Right lung (tissue), 5 donors: Measurements from ENCODE around the gene ROBO1. TPM values are rescaled to one million over a fixed set of nuclear protein-coding genes. Genes with fewer than 3 reads are reported as not detected.

Source experiments
- DNase-seq, 2 donors: peaks; one replicate each; pipeline ENCODE4 v3.0.0-alpha.2; 2013
- polyA plus RNA-seq, 5 donors: library from polyadenylated mRNA; unstranded; fragments of 120-200 nt; gene quantifications; one replicate each; pipeline versions ENCODE4 v1.2.1 to v1.2.3, GENCODE V29; 2013; ENCODE audit warnings: inconsistent platforms in 1 of 5, low replicate concordance in 1 of 5; ENCODE audit not compliant: insufficient read length in 5 of 5, insufficient read depth in 1 of 5

Gene ROBO1
- polyA plus RNA-seq, 5 donors = 63.3 to 139 (median 102) TPM

DNA sequence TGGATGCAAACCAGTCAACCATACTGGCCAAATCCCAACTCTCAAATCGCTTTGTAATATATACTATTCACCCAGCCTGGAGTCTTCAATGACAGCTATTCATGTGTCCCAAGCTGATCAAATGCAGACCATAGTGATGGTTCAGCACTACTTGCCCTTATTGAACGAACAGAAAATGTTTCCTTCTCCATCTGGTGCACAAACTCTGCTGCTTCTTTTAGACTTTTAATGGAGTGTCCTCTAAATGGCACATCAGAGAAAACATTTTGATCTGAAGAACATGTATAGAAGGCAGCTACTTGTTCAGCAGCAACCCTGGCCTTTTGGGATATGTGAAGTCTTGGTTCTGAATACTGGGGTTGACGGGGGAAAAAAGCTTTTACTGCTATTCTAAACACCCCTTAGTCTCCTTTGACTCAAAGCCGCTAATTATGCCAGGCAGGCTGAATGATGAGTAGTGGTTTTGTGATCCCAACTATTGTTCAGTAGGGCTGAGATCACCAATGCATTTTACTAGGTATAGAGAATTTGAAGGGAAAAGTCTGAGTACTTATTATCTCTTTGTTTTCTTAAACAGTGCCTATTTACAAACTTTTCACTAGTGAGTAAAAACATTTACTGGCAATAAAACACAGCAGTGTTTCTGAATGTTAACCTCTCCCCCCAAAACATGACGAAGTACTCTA lies 781.2 kb downstream of the ROBO1 start:
- peak; percentile 75 to 81 for DNase-seq

DNA sequence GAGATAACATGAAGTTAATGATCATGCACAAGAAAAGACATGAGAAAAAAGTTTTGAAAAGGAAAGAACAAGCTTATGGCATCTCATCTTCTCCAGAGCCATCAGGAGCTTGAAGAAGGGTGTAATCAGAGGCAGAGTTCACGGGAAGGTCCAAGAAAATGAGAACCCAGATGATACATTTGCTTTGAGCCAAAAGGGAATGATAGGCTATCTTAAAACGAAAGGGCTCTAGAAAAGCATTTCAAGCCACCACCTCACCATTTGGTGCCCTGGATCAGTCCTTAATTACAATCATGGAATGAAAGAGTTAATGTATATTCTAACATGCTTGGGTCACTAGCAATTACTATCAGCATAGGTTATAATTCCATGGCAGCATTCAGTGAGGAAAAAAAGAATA lies 781.8 kb downstream of the ROBO1 start:
- peak; percentile 31 to 36 for DNase-seq

DNA sequence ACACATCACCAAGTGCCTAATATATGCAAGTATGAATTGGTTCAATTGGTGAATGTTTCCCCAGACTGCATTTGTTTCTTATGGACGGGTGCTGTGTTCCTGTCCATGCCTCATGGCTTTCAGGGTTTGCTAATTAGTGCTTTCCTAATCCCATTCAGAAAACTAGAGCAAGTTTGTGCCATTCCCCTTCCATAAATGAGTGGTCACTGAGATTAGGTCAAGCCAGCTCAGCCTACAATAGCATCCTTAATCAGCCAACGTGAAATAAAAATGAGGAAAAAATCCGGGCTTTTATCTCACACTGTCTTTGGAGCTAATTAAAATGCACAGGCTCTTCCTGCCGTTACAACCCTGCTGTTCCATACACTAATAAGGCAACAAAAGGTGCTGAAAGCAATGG lies 788.8 kb downstream of the ROBO1 start:
- no peak for DNase-seq

DNA sequence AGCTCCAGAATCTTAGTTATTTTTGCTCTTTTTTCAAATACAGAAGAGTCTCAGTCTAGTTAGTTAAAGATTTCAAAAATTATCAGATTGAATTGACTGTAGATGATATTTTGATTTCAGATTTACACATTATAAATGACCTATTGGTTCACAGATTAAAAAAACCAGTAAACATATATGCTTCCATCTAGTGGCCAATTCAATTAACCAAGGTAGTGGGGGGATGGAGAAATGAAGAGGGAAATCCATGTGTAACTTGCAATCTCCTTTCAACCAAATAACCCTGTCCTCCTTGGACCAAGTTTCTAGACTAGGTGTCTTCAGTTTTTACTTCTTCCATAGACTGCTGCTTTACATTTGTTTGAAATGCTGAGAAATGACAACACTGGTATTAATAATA lies 789.8 kb downstream of the ROBO1 start:
- DNase-seq = no peak

DNA sequence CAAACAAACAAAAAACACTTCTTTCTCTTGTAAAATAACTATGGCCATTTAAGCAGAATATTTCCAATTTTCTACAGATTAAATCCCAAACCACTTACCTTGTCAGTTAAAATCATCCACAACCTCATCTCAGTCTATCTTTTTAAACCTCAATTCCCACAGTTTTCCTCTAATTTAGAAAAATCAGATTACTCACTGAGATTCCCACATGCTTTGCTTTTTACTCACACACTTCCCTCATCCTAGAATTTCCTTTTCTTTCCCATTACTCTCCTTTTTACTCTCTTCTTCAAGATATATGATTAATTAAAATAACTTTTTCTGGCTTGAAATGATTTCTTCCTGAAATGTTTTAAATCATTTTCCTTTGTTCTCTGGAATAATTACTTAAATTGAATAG lies 790.7 kb downstream of the ROBO1 start:
- no peak for DNase-seq

DNA sequence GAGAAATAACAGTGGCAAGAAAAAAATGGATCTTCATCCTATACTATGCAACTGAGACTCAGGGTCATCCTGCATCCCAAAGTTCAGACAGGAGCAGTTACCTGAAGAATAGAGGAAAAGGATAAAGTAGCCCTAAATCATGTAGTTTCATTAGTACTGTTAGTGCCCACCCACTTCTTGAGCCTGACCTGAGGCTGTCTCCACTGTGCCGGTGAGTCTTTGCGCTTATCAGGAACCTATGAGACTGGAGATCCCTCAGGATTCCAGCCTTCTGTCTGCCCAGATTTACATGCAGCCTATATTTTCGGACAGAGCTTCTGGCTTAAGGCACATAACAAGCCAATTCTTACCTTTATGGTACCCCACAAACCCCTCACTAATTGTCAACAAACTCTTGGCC lies 791.6 kb downstream of the ROBO1 start:
- DNase-seq = no peak

DNA sequence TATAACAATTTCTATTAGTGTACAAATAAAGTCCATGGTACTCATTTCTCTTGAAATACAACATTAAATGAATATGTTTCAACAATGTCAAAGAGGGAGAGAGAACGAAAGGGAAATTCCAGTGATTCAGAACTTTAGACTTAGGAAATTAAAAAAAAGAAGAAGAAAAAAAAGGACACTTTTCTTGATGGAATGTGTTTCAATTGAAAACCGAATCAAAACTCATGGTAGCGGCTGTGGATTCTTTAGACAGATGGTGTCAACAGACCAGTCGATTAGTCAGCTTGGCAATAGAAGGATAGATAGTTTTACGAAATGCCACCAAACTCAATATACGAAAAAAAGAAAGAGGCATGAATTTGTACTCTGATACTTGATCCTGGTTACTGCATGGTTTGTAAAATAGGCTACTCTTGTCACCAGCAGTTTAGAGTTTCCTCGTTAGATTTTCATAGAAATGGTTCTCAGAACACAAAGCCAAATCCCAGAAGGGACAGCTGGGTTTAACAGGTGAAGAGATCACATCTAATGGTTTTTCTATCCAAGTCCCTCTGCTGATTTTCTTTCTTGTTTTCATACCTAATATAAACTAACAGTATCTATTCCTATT lies 793.5 kb downstream of the ROBO1 start:
- DNase-seq = no peak

DNA sequence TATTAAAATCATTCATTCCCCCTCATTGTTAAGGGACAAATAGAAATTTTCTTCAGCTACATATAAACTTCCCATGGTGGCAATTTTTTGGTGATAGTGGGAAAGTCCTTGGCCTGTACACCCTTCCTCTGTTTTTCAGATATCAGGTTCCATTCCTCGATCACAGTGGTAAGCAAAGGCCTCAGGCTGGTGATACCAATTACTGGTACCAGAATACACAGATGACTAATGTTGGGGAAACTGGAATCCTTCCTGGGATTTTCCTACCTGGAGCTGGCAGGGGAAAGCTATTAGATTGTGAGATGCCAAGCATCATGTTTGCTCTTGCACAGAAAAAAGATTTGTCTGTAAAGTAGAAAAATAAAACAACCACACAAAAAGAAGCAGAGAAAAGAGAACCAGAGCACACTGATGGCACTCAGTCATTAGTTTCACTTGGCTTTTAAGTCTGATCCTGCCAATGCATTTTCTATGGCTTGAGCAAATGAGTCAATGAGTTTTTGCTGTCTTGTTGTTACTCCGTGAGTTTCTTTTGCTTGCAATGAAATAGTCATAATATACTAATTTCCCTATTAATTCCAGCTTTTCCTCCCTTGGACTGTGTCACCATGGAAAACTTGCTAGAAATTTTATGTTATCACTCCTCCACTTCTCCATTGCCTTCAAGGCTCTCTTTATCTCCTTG lies 795.0 kb downstream of the ROBO1 start:
- no peak for DNase-seq

DNA sequence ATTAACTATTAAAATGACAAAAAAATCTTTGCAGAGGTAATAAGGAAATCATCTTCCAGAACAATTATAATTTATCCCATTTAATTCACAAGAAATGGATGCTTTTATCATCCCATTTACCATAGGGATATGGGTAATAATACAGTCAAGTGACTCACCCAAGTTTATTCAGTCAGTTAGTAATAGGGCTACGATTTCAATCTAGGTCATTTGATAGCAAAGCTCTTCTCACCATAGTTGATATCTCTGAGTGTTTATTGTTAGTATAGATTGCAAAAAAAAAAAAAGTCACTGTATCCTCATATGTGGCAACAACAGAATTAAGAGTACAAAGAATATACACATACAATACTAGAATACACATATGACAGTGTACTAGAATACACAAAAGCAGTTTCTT lies 797.1 kb downstream of the ROBO1 start:
- no peak for DNase-seq

DNA sequence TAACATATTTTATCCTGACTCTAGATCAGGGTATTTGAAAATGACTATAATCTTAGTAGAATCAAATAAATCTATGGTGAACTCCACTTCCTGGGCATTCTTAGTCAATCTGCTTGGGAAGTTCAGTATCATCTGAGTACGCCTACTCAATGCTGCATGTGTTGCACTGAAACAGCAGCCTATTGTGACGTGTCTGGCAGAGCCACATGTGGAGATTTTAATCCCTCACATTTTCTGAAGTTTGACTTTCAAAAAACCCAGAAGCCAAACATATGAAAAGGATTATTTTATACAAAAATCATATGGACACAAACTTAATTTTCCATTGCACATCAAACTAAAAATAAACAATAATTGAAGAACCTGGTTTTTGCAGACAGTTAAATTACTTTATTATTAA lies 798.3 kb downstream of the ROBO1 start:
- no peak for DNase-seq

DNA sequence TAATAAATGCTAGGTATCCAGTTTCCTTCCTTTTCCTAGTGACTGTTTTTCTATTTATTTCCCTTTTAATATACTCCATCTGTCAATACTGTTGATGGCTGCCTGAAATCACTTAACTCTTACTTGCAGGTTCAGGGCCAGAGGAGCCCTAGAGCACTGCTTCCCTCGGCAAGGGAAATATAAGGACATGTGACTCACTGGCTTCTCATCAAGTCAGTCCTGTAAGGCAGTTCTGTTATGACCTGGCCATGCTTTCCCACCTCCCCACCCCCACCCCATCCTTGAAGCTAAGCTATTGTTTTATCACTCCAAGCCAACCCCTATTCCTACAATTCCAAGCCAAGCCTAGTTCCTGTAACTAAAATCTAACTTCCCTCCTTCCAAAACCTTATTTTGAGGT lies 800.7 kb downstream of the ROBO1 start:
- no peak for DNase-seq

DNA sequence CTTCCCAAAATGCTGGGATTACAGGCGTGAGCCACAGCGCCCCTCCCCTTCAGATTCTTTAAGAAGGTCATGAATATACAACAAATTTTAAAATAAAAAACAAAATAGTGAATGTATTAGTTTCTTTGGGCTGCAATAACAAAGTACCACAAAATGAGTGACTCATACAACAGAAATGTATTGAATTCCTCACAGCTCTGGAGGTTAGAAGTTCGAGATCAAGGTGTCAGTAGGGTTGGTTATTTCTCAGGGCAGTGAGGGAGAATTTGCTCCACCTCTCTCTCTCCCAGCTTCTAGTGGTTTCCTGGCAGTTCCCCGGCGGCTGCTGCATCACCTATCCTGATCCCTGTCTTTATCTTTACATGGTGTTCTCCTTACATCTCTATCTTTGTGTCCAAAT lies 804.0 kb downstream of the ROBO1 start:
- no peak for DNase-seq

DNA sequence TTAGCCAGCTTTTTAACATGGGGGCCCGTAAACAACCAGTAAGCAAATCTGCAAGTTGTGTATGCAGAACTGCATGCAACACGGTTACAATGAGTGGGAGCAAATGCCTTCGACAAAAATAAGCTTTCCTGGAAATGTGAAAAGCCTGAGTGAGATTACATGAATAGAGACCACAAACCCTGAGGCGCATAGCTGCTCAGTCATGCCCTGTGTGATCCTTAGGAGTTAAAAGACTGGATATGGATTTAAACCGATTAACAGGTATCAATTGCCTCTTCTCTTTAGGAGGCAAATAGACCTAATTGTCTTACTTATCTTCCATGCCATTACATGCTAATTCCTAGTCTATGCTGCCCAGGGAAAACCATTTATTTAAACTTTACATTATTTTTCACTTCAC lies 810.3 kb downstream of the ROBO1 start:
- DNase-seq = no peak

DNA sequence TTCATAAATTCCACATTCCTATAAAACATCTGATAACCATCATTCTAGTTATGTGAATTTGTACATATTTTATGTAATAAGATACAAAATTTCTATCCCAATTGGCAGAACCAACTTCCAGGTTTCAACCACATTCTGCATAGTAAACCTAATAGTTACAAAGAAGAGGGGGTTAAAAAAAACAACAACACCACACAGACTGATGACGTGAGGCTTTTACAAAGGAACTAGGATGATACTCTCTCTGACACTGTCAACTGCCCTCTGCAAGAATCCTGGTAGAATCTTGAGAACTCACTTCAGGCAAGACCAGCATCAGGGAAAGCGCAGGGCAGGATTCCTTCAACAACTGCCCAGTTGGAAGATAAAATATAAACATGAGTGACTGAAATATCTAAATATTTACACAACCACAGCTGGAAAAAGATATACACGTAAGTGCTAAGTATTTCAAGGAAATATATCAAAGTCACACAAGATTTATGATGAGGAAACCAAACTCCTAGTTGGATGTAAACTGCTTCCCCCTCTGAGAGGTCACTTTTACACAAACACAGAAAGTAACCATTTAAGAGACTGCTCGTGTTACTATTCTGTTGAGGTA lies 816.4 kb downstream of the ROBO1 start:
- peak; percentile 52 to 53 for DNase-seq

DNA sequence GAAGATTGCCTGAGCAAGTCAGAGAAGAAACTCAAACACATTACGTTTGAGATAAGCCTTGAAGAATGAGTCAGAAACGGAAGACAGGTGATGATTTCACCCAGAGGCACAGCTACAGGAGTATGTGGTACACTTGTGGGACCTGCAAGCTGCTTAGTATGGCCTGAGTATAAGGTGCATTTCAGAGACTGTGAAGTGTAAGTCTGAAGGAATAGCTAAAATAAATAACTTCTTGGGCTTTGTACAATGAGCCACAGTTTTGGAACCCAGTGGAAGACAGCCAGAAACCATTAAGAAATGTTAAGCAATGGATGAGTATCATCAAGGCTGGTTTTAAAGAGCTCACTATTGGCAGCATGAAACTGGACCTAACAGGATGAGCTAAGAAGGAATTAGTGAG lies 826.2 kb downstream of the ROBO1 start:
- DNase-seq = peak; percentile 8

DNA sequence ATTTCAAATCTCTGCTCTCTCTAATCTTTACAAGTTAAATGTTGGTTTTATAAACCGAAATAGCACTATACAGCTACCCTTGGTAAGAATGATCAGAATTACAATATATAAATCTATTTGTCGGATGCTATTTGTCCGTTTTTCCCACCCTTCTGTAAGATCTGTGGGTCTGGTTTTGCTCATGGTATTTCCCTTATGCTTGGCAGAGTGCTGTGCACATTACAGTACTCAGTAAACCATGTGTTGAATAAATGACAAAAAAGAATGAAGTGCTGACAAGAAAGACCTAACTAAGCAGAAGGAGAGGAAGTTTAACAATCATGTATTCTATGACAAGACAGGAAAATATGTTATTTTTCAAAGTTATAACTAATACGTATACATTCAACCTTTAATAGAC lies 827.2 kb downstream of the ROBO1 start:
- no peak for DNase-seq

DNA sequence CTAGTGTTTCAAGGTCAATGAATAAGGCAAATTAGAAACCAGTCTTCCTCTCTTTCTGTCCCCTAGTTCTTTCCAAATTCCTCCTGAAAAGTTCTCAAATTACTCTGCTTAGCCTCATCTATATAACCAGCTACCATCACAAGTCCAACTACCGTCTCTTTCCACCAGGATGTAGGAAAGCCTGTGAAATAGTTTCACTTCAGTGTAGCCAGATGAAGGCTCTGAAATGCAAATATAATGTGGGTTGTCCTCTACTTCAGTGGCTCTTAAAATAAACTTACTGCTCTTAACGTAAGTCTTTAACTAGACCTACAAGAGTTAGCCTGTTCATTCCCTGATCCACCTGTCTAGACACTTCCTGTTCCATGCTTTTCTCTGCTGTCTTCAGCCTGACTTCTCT lies 827.7 kb downstream of the ROBO1 start:
- no peak for DNase-seq

DNA sequence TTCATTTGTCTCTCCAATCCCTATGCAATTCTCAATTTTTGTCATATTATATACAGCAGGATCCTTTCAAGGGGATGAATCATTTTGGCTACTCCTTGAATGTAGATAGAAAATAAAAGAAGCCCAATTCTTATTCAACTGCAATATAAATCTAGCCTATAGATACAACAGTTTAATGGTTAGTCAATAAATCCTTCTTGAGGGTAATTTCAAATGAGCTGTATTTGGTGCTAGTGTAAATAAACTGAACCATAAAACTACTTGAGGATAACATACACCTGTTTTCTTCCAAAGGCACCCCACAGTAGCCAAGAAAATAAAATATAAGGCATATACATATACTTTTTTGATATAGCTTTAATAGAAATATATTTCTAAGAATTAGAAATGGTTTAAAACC lies 830.3 kb downstream of the ROBO1 start:
- no peak for DNase-seq

DNA sequence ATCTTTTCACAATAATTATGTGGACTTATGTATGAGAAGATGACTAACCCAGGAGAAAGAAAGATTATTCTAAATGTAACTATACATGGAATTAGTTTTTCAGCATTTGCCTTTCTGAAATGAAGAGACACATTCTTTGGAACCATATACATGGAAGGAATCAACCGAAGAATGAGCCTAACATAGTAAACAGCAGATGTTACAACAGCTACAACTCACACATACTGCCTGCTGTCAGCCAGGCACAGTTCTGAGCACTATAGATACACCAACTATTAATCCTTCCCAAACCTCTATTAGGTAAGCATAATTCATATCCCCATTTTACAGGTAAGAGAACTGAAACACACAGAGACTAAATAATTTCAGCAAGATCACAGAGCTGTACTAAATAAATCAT lies 840.0 kb downstream of the ROBO1 start:
- DNase-seq = no peak

DNA sequence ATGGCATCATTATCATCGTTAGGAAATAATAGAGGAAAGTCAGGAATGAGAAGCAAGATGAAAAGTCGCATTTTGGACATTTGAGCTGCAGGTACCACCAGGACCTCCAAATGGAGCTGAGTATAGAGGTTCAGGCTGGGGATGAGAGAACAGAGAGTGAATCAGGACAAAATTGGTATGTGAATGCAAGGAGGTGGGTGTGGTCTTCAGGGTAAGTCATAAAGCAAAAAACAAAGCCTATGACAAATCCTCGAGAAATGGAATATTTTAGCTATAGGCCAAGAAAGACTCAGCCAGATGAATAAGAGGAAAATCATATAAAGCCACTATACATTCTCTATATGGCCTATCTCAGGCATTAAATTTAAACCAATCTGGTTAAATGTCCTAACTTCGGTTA lies 841.3 kb downstream of the ROBO1 start:
- no peak for DNase-seq

DNA sequence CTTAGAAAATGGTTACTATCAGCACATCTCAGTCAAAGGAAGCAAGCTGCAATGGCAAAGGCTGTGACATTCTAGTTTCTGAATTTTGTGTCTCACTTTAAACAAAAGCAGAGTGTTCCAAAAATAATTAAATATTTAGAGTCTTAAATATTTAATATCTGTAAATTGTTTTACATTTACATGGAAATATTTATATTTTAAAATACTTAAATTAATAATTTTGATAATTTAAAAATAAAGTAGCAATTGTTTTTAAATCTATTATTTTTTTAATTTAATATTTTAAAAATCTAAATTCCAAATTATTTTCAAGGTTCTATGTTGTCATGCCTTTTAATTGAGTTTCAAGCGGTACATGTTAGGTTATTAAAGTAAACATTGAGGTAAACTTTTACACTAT lies 843.1 kb downstream of the ROBO1 start:
- no peak for DNase-seq

DNA sequence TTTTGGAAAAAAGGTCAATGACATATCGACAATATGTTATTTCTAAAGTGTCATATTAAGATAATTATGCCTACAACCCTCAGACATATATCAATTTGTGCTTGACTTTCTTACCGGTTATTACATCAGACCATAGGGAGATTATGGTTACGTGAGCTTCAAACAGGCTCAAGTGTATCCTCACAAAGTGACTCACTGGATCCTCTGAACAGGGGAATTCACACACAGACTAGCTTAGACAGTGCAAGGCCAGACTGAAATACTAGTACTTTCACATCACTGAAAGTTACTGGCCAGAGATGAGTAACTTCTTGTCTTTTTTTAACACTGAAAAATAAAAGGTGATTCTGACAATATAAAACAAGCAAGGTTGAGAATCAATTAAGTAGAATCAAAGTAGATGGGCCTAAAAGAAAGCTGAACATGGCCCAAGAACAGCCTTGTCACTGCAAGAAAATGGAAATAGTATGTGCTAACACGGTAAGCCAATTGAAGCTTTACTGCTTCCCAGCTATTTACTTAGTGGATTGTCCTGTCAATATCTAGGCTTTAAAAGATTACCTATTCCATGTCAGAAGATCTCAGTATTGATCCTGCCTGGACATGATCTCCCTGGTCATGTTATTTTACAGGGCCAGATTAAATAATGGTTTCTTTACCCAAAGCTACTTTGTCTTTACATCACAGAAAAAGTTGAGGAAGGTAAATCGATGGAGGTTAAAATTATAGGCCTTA lies 848.6 kb downstream of the ROBO1 start:
- no peak for DNase-seq
